ENCODE measurements around the gene LRP1B.

Gene LRP1B

DNA sequence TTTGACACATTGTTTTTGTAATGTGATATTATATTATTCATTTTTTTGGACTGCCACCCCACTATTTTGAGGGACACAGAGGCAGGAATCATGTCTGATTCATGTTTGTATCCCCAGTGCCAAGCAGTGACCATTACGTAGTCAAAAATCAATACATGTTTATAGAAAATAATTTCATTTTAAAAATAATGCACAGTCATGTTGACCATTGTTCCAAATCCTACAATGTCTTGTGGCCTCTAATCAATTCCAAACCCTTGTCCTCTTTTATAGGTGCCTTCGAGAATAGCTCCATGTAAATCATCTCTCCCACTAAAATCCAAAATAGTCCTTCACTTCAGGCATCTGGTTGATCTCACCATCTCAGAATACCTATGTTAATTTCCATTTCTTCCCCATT lies 454.7 kb downstream of the LRP1B start:
- H3K4me3 ChIP-seq (ENCODE audit: low read length), result no peak overlapping the region
- TF ChIP-seq ZNF274 (IDR thresholded peaks at IDR 0.05; ENCODE audit: low read depth, low read length), result no peak

GRCh38 chr2:141666191-141666590 lies 464.6 kb downstream of the LRP1B start:
- TF ChIP-seq ZNF274 (IDR thresholded peaks at IDR 0.05; ENCODE audit: low read depth, low read length), result no peak
- no peak overlapping the region for H3K4me3 ChIP-seq (ENCODE audit: low read length)

DNA sequence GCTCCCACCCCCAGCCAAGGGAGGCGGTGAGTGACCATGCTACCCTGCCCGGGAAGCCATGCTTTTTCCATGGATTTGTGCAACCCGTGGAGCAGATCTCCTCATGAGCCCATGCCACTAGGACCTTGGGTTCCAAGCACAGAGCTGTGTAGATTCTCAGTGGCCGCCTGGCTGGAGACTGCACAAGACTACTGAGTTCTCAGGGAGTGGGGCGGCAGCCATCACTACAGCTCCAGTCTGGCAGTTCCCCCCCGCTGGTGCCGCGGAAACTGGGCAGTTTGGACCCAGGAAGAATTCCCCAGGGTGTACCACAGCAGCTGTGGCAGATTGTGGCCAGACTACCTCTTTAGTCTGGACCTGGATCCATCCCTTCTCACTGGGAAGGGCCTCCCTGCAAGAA lies 470.6 kb downstream of the LRP1B start:
- H3K4me3 ChIP-seq (ENCODE audit: low read length), result no peak overlapping the region
- TF ChIP-seq ZNF274 (IDR thresholded peaks at IDR 0.05; ENCODE audit: low read depth, low read length), result no peak

- H3K4me3 ChIP-seq (ENCODE audit: low read length), result no peak overlapping the region
- no peak for TF ChIP-seq ZNF274 (IDR thresholded peaks at IDR 0.05; ENCODE audit: low read depth, low read length)
Observed at GRCh38 chr2:141654311-141654710, 476.5 kb downstream of the LRP1B start.

GRCh38 chr2:141653184-141653583 lies 477.6 kb downstream of the LRP1B start:
- H3K4me3 ChIP-seq (ENCODE audit: low read length), result no peak overlapping the region
- TF ChIP-seq ZNF274 (IDR thresholded peaks at IDR 0.05; ENCODE audit: low read depth, low read length), result no peak

- no peak overlapping the region for H3K4me3 ChIP-seq (ENCODE audit: low read length)
- no peak for TF ChIP-seq ZNF274 (IDR thresholded peaks at IDR 0.05; ENCODE audit: low read depth, low read length)
Observed at GRCh38 chr2:141652308-141652707, 478.5 kb downstream of the LRP1B start.

DNA sequence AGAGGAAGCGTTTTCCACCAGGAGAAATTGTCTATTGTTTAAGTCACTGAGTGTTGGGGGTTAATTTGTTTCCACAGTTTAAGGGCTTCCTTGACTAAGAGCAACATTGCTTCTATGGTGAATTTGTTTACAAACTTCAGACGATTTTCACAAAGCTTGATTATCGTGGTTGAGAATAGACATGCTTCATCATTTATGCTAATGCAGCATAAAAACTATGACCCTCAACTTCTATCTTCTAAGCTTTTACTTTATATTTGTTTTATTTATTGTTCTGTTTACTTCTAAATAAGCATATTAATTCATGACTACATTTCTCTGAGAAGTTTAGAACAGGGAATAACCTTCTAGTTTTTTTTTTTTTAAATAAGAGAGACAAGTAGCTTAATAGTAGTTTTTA lies 483.5 kb downstream of the LRP1B start:
- no peak for TF ChIP-seq ZNF274 (IDR thresholded peaks at IDR 0.05; ENCODE audit: low read depth, low read length)
- no peak overlapping the region for H3K4me3 ChIP-seq (ENCODE audit: low read length)

DNA sequence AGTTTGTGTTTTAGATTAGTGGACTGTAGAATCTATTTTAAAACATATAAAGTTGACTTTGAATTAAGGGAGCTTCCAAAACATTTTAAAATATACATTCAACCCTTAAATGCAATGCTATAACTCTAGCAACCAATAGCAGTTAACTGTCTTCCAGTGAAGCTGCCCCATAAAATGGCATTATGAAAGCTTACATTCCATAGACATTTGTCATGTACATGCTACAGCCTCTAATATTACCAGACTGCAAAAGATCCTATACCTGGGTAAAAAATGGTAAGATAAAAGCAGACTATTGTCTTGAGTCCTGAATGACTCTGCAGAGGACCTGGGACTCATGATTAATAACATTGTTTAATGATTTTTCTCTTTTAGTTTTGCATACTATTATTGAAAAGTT lies 489.4 kb downstream of the LRP1B start:
- H3K4me3 ChIP-seq (ENCODE audit: low read length), result no peak overlapping the region
- no peak for TF ChIP-seq ZNF274 (IDR thresholded peaks at IDR 0.05; ENCODE audit: low read depth, low read length)

- TF ChIP-seq ZNF274 (IDR thresholded peaks at IDR 0.05; ENCODE audit: low read depth, low read length), result no peak
- H3K4me3 ChIP-seq (ENCODE audit: low read length), result no peak overlapping the region
Observed at GRCh38 chr2:141639809-141640208, 491.0 kb downstream of the LRP1B start.

GRCh38 chr2:141633132-141633531 lies 497.7 kb downstream of the LRP1B start:
- no peak overlapping the region for H3K4me3 ChIP-seq (ENCODE audit: low read length)
- TF ChIP-seq ZNF274 (IDR thresholded peaks at IDR 0.05; ENCODE audit: low read depth, low read length), result no peak

DNA sequence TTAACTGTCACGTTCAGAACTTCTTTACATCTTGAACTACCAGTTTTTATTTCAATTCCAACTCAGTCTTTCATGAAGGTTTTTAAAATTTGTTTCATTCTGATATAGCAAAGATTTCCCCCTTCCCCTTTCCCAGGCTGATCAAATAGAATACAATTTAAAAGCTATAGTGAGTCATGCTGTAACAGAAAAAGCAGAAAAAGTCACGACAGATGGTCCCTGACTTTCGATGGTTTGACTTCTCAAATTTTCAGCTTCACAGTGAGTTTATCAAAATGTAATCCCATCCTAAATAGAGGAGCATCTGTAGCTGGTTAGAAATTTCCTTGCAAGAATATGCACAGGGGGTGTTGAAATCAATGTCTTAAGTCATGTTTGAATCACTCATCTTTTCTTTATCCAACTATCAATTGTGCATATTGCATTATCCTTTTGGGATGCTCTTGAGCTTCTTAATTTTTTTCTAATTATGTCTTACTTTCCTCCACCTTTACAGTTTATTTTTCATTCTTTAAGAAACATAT lies 500.3 kb downstream of the LRP1B start:
- no peak for TF ChIP-seq ZNF274 (IDR thresholded peaks at IDR 0.05; ENCODE audit: low read depth, low read length)
- H3K4me3 ChIP-seq (ENCODE audit: low read length), result no peak overlapping the region

DNA sequence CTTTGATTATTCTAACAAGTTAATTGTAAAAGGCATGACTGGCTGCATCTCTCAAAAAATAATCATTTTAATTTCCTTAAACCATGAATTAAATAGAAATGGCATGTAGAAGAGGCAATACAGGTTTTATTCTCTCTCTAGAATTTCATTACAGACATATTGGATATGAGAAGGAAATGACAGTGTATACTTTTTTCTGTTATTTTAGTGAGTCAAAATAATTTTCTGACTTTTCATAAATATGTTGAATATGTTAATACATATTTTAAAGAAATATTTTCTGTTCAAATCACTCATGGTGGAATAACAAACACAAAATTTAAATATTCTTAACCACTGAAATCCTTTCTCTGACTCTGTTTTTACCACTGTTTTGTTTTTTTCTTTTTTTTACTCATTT lies 510.4 kb downstream of the LRP1B start:
- no peak for TF ChIP-seq ZNF274 (IDR thresholded peaks at IDR 0.05; ENCODE audit: low read depth, low read length)
- no peak overlapping the region for H3K4me3 ChIP-seq (ENCODE audit: low read length)

DNA sequence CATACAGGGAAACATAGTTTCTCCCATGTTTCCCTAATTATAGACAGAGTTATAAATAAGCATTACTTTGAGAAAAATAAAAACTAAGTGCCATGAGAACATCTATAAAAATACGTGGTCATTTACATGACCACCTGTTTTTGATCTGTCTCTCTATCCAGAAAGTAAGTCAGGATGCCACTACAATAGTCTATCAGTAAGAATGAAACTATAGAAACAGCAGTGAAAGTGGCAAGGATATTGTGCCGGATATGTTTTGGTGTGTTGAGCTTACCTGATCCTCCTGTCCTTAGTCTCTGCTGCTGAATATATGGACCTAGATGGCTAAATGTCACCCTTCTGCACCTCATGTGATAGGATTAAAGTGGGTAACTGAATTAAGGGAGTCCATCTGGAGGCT lies 512.4 kb downstream of the LRP1B start:
- no peak for TF ChIP-seq ZNF274 (IDR thresholded peaks at IDR 0.05; ENCODE audit: low read depth, low read length)
- H3K4me3 ChIP-seq (ENCODE audit: low read length), result no peak overlapping the region

DNA sequence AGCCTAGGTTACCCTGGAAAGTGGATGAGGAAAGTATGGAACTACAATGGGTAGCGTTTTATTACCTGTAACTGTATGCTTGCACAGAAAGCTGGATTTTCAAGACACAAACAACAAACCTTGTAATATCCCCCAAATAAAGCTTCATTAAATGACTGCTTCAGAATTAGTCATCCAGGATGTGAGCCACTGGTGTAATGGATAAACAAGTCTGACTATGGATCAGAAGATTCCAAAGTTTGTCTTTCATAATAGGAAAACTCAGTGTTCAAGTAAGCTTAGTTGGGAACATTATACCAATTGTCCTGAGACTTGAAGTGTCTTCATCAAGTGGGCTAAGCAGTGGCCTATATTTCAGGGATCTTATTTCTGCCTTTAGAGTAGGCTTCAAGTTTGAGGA lies 518.8 kb downstream of the LRP1B start:
- TF ChIP-seq ZNF274 (IDR thresholded peaks at IDR 0.05; ENCODE audit: low read depth, low read length), result no peak

GRCh38 chr2:141611176-141611571 lies 519.6 kb downstream of the LRP1B start:
- H3K4me3 ChIP-seq (ENCODE audit: low read length), result no peak overlapping the region

More for the DNA sequence above, 518.8 kb downstream of the LRP1B start:
- H3K4me3 ChIP-seq (ENCODE audit: low read length), result no peak overlapping the region

GRCh38 chr2:141610564-141611175 lies 520.1 kb downstream of the LRP1B start:
- no peak overlapping the region for H3K4me3 ChIP-seq (ENCODE audit: low read length)
- no peak for TF ChIP-seq ZNF274 (IDR thresholded peaks at IDR 0.05; ENCODE audit: low read depth, low read length)

More at GRCh38 chr2:141611176-141611571, 519.6 kb downstream of the LRP1B start:
- TF ChIP-seq ZNF274 (IDR thresholded peaks at IDR 0.05; ENCODE audit: low read depth, low read length), result no peak

Measured in GM08714 (cell line).